IPS-15b (cell line): Measurements from ENCODE around the gene FATE1.

Source experiments
- H3K27me3 ChIP-seq: one replicate; pipeline ENCODE4 v1.6.1; 2013; ENCODE audit warnings: low read length; ENCODE audit not compliant: control insufficient read depth, insufficient read depth
- H3K36me3 ChIP-seq: one replicate; pipeline ENCODE4 v1.6.1; 2013; ENCODE audit warnings: low read length; ENCODE audit not compliant: control insufficient read depth, insufficient read depth
- H3K4me1 ChIP-seq: one replicate; pipeline ENCODE4 v1.6.1; 2013; ENCODE audit warnings: mild to moderate bottlenecking, low read length; ENCODE audit not compliant: control insufficient read depth, insufficient read depth
- H3K4me3 ChIP-seq: one replicate; pipeline ENCODE4 v1.5.1; 2013; ENCODE audit warnings: low read depth, low read length
- H3K9ac ChIP-seq: one replicate; pipeline ENCODE4 v1.6.1; 2013; ENCODE audit warnings: low read depth, mild to moderate bottlenecking, low read length
- H3K9me3 ChIP-seq: one replicate; pipeline ENCODE4 v1.6.1; 2013; ENCODE audit warnings: mild to moderate bottlenecking, low read length; ENCODE audit not compliant: control insufficient read depth, insufficient read depth

FATE1 gene

DNA sequence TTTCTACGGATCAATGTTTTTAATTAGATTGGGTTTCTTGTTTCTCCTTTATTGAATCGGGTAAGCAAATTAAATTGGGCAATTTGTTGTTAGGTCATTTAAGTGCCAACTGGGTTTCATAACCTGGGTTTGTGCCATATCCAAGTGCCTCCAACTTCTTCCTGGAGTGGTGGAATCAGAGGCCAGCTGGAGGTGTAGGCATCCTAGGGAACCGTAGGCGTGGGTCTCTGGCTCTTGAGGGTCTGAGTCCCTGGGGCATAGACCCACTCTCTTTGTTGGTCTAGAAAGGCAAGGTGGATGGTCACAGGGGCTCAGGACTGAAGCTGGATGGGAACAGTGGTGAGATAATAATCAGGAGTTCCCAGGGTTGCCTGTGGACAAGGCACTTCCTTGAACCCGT lies 37.0 kb downstream of the FATE1 start:
- Histone ChIP-seq H3K36me3 (no peaks in the 10 kb centered on the region), H3K4me3 (no peak overlapping the region), H3K9me3 (peaks cover 4% of the 10 kb centered on the region), H3K4me1 (peaks cover 2% of the 10 kb centered on the region), H3K9ac (no peak overlapping the region), H3K27me3 (peaks cover 2% of the 10 kb centered on the region)

DNA sequence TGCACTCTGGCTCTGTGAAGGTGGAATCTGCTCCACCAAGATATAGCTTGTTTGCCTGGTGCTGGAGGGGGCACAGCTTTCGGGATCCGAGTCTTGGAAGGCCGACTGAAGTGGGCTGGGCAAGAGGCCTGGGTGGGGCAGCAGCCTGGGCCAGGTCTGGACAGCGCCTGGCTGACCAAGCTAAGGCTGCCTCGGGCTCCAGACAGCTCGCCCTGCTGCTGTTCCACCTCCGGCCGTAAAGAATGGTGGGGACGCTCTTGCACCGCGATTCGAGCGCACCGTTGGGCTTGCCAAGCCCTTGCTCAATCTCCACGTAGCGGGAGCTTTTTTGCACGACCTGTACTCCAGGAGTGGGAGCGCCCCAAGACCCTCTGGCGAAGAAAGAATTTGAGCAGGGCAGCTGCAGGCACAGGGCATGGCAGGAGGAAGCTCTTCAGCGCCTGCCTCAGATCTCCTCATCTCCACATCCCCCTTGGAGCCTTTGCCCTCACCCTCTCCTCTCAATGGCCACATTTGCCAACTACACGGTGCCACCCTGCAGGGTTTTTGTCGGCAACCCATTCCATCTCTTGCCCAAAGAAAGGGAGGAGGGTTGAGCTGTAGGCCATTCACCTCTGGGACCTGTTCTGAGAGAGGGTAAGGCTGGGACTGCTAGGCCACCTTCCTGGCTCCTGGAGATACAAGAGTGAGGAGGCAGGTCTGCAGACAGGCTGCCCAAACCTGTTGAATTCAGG lies 37.6 kb downstream of the FATE1 start:
- Histone ChIP-seq H3K4me3 (peak overlapping the region; percentile 13), H3K9ac (no peak overlapping the region), H3K4me1 (peaks cover 2% of the 10 kb centered on the region), H3K9me3 (peaks cover 4% of the 10 kb centered on the region), H3K36me3 (no peaks in the 10 kb centered on the region), H3K27me3 (peaks cover 2% of the 10 kb centered on the region)

DNA sequence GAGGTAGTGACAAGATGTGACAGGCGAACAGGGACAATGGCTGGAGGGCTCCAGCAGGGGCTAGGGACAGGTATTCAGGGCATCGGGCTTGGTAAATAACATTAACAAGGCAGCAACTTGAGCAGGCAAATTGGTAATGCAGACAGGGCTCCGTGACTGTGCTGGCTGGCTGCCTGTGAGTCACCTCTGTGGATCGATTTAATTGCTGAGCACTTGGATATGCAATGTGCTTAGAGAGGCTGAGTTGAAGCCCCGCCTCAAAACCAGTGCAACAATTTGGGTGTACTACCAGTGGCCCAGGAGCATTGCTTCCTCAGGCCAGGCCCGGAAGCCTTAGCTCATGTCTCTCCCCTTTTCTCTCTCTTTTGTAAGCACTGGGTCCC lies 38.2 kb downstream of the FATE1 start:
- H3K9ac ChIP-seq = no peak overlapping the region
- no peaks in the 10 kb centered on the region for H3K36me3 ChIP-seq
- peaks cover 2% of the 10 kb centered on the region for H3K27me3 ChIP-seq
- H3K9me3 ChIP-seq = peaks cover 4% of the 10 kb centered on the region
- no peak overlapping the region for H3K4me3 ChIP-seq
- H3K4me1 ChIP-seq = peaks cover 2% of the 10 kb centered on the region

DNA sequence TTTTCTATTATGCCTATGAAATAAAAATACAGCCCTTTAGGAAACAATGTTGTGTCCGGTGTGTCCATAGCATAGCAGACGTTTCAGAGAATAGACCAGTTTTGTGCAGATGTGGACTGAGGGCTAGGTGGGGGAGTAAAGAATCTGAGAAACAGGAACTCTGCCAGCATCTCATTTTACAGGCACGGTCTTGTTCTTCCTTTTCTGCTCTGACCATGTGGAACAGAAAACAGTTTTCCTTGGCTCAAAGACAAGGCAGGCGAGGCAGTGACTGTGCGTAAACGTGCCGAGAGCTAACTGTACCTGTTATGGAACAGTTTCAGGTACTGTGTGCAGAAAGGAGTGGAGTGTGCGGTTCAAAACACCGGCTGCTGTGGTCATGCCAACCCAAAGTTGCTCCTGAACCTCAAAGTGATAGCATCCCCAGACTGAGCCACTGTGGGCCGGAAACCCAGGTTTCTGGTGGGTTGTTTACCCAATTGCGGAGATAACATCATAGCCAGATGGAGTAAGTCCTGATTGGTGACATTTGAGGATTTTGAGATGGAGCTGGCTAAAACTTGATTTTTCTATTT lies 38.9 kb downstream of the FATE1 start:
- Histone ChIP-seq H3K36me3 (no peaks in the 10 kb centered on the region), H3K4me1 (peaks cover 2% of the 10 kb centered on the region), H3K9me3 (peaks cover 4% of the 10 kb centered on the region), H3K27me3 (peaks cover 2% of the 10 kb centered on the region), H3K4me3 (no peak overlapping the region), H3K9ac (no peak overlapping the region)

DNA sequence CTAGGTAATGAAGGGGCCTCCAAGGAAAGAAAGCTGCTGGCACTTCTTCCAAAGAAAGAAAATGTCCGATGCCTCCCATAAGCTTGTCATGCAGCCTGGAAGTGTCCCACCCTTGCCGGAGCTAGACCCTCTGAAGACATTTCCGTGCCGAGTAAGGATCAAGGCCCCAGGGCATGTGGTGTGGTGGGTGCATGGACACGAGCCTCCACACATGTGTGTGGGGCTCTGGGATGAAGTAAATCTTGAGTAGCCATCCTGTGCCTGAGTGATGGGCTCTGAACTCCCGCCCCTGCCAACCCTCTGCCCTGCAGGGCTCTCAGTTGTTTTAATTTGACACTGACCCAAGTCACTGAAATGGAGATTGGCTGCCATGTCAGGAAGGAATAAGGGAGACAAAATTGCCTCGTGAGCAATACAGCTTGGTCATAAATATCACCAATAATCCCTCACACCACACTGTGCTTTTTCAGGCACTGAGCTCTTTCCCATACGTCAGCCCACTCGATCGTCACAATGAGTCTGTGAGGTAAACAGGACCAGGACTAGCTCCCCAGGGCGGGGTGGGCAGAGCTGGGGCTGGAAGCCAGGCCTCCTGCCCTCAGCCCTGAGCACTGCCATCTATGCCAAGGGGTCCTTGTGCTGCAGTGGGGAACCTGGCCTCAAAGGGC lies 43.3 kb downstream of the FATE1 start:
- Histone ChIP-seq H3K4me1 (no peaks in the 10 kb centered on the region), H3K4me3 (no peak overlapping the region), H3K9ac (no peak overlapping the region), H3K27me3 (no peaks in the 10 kb centered on the region), H3K36me3 (no peaks in the 10 kb centered on the region), H3K9me3 (no peaks in the 10 kb centered on the region)

DNA sequence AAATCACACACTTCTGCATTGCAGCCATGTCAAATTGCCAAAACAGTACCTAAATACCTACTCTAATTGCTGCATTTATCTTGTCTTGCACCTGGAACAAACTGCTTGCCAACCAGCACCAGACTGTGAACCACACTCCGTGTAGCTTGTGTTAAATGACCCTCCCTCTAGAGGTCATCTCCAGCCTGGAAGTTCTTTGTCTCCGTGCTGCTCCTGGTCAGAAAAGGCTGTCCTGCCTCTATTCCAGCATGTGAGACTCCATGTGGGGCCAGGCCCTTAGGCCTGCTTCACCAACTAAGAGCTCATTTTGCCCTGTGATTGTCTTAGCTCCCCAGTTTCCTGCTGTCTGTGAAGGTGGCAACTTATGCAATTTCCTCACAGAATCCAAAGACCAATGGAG lies 47.0 kb downstream of the FATE1 start:
- no peaks in the 10 kb centered on the region for H3K27me3 ChIP-seq
- no peaks in the 10 kb centered on the region for H3K36me3 ChIP-seq
- peaks cover 2% of the 10 kb centered on the region for H3K9me3 ChIP-seq
- no peak overlapping the region for H3K9ac ChIP-seq
- no peaks in the 10 kb centered on the region for H3K4me1 ChIP-seq
- no peak overlapping the region for H3K4me3 ChIP-seq

DNA sequence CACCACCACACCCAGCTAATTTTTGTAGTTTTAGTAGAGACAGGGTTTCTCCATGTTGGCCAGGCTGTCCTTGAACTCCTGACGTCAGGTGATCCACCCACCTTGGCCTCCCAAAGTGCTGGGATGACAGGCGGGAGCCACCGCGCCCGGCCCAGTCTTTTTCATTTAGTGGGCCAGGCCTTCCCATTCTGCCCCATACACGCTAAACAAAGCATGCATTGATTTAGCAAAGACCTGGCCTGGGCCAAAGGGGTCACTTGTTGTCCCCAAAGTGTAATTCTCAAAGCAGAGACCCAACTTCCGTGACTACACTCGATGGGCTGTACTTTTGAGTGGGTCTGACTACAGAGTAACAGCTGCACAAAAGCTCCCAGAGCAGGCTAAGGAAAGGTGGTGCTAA lies 47.9 kb downstream of the FATE1 start:
- H3K36me3 ChIP-seq = no peaks in the 10 kb centered on the region
- H3K4me1 ChIP-seq = no peaks in the 10 kb centered on the region
- H3K9me3 ChIP-seq = peaks cover 2% of the 10 kb centered on the region
- H3K9ac ChIP-seq = no peak overlapping the region
- no peaks in the 10 kb centered on the region for H3K27me3 ChIP-seq
- H3K4me3 ChIP-seq = no peak overlapping the region

DNA sequence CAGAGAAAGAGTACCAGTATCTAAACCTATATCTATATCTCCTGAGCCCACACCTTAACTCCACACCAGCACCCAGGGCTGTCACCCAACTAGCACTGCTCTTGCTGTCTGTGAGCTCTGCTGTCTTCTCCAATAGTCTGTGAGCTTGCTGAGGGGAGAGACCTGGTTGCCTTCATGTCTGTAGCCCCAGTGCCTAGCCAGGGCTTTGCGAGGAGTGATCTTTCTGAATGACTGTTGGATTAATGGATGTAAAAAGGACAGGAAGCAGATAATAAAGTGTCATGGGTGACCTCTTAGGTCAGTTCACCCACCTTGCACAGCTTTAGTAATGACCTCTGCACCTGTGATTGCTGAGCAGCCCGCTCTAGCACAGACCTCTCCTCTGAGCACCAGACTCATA lies 49.2 kb downstream of the FATE1 start:
- Histone ChIP-seq H3K9me3 (peaks cover 2% of the 10 kb centered on the region), H3K27me3 (no peaks in the 10 kb centered on the region)

DNA sequence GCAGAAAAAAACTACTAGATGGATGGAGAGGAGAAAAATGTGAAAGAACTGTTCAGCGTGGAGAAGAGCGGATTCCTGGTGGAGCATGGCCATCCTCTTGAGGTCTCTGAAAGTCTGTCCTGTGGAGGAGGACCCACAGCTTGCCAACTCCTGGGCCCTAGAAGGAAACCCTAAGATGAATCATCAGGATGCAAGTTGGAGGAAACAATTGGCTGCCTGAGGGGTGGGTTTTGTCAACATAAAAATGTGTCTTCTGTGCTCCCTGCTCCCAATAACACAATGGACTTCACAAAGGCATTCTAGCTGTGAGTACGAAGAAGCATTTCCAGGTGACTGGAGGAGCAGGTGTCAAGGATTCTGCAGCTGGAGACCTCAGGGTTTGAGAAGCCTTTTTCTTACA lies 55.9 kb downstream of the FATE1 start:
- no peaks in the 10 kb centered on the region for H3K9me3 ChIP-seq
- H3K9ac ChIP-seq = no peak overlapping the region
- no peaks in the 10 kb centered on the region for H3K4me1 ChIP-seq
- H3K27me3 ChIP-seq = no peaks in the 10 kb centered on the region
- H3K4me3 ChIP-seq = no peak overlapping the region
- no peaks in the 10 kb centered on the region for H3K36me3 ChIP-seq

More for the DNA sequence above, 49.2 kb downstream of the FATE1 start:
- no peak overlapping the region for H3K9ac ChIP-seq
- no peaks in the 10 kb centered on the region for H3K36me3 ChIP-seq
- H3K4me3 ChIP-seq = no peak overlapping the region
- H3K4me1 ChIP-seq = no peaks in the 10 kb centered on the region
